Smooth muscle cell (in vitro differentiated cells): ENCODE results near the gene SNX6. TPM values are rescaled to one million over a fixed set of nuclear protein-coding genes. Genes with fewer than 3 reads are reported as not detected.
"Not testable (repeated sequence)": the region's sequence is repeated elsewhere in the genome, so short reads cannot be mapped to it uniquely, and the experiment has no call there.

ENCODE experiments used
- DNase-seq: peaks from one replicate; lab custom pipeline; 2025; ENCODE audit not compliant: unreplicated experiment; lab: John Stamatoyannopoulos, UW
- H2AFZ ChIP-seq: fragments of 200-600 bp; sonication (generic); 2 replicates; pipeline ENCODE4 v1.6.0; 2016; ENCODE audit warnings: antibody characterized with exemption, low read depth, mild to moderate bottlenecking
- H3F3A ChIP-seq: fragments of 200-600 bp; sonication (generic); 2 replicates; pipeline ENCODE4 v1.6.0; 2017; ENCODE audit warnings: antibody characterized with exemption, low read depth
- H3K27ac ChIP-seq: fragments of 200-600 bp; sonication (generic); 2 replicates; pipeline ENCODE4 v1.5.1; 2016; ENCODE audit warnings: low read depth, mild to moderate bottlenecking
- H3K27me3 ChIP-seq: fragments of 200-600 bp; sonication (generic); 2 replicates; pipeline ENCODE4 v1.6.1; 2016; ENCODE audit warnings: low read depth, mild to moderate bottlenecking
- H3K36me3 ChIP-seq: fragments of 200-600 bp; sonication (generic); 2 replicates; pipeline ENCODE4 v1.5.1; 2016; ENCODE audit warnings: low read depth
- H3K4me1 ChIP-seq: fragments of 200-600 bp; sonication (generic); 2 replicates; pipeline ENCODE4 v1.5.1; 2016; ENCODE audit warnings: low read depth
- H3K4me2 ChIP-seq: fragments of 200-600 bp; sonication (generic); 2 replicates; pipeline ENCODE4 v1.6.0; 2016; ENCODE audit warnings: mild to moderate bottlenecking
- H3K4me3 ChIP-seq: fragments of 200-600 bp; sonication (generic); 2 replicates; pipeline ENCODE4 v1.5.1; 2016; ENCODE audit warnings: mild to moderate bottlenecking
- H3K79me2 ChIP-seq: fragments of 200-600 bp; sonication (generic); 2 replicates; pipeline ENCODE4 v1.6.0; 2016; ENCODE audit warnings: low read depth, mild to moderate bottlenecking
- H3K9ac ChIP-seq: fragments of 200-600 bp; sonication (generic); 2 replicates; pipeline ENCODE4 v1.6.0; 2016; ENCODE audit warnings: low read depth
- H3K9me3 ChIP-seq: fragments of 200-600 bp; sonication (generic); replicated peaks from 2 replicates; pipeline ENCODE4 v1.5.1; 2016; ENCODE audit warnings: low read depth
- H4K20me1 ChIP-seq: fragments of 200-600 bp; sonication (generic); 2 replicates; pipeline ENCODE4 v1.6.0; 2016; ENCODE audit warnings: low read depth
- WGBS: methylation state at CpG from one replicate; pipeline ENCODE4 v1.1.7; 2016; ENCODE audit warnings: low lambda C conversion rate; 5-methylcytosine and 5-hydroxymethylcytosine counted together
- polyA plus RNA-seq: library from polyadenylated mRNA; unstranded; fragments of >200 nt; fragmentation: Nextera tagmentation; extraction: Ambion mirVana; gene quantifications from 2 replicates; pipeline ENCODE4 v1.2.1, GENCODE V29; 2016
- total RNA-seq: library from RNA; depleted of rRNA; stranded (reverse); fragments of >200 nt; gene quantifications from 2 replicates; pipeline ENCODE4 v1.2.3, GENCODE V29; 2014
- TF ChIP-seq, protein P1 (sequence below): fragments of 200-600 bp; sonication (generic); IDR thresholded peaks from 2 replicates; pipeline ENCODE4 v1.5.1; 2017; ENCODE audit warnings: borderline replicate concordance, mild to moderate bottlenecking, antibody characterized with exemption; ENCODE audit not compliant: insufficient read depth, poor library complexity, severe bottlenecking

SNX6 gene
- total and polyA plus RNA-seq, 2 experiments from 2014 or later = 55.7 to 192 TPM

DNA sequence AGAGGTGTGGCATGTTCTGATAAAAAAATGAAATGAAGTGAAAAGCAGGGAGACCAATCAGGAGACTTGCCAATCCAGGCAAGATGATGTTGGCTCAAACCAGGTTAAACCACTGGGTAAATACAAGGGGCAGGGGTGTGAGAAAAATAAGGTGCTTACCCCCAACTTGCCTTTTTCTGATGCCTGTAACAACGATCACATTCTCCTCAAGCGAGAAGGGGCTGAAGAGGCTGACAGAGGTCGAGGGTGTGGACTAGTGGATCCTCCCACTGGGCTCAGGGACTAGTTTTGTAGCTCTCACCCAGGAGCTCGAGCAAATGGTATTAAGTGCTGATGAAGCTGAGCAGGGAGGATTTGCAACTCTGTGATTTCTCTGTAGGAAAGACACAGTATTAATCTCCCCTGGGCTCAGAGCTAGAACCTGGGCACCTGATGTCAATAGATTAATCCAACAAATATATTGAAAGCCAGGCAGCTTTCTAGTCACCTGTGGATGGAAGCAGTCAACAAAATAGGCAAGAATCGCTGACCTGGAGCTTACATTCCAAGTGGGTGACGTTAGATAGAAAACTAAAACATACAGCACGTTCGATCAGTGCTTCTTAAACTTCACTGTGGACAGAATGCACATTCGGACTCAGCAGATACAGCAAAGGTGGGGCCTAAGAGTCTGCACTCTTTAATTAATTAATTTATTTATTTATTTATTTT, 75.3 kb downstream of the SNX6 start:
- H3K9ac ChIP-seq = no peak overlapping the region
- no peaks in the 10 kb centered on the region for H3K79me2 ChIP-seq
- no peak overlapping the region for H3K27ac ChIP-seq
- H3K4me3 ChIP-seq = no peak overlapping the region
- no peak overlapping the region for H2AFZ ChIP-seq
- no peak for DNase-seq
- no peaks in the 10 kb centered on the region for H3K36me3 ChIP-seq
- no peaks in the 10 kb centered on the region for H4K20me1 ChIP-seq
- H3K27me3 ChIP-seq = no peaks in the 10 kb centered on the region
- WGBS = 83% methylated on average over 9 of the region's 9 CpGs
- no peaks in the 10 kb centered on the region for H3K4me1 ChIP-seq
- no peaks in the 10 kb centered on the region for H3F3A ChIP-seq
- TF ChIP-seq, protein P1, sequence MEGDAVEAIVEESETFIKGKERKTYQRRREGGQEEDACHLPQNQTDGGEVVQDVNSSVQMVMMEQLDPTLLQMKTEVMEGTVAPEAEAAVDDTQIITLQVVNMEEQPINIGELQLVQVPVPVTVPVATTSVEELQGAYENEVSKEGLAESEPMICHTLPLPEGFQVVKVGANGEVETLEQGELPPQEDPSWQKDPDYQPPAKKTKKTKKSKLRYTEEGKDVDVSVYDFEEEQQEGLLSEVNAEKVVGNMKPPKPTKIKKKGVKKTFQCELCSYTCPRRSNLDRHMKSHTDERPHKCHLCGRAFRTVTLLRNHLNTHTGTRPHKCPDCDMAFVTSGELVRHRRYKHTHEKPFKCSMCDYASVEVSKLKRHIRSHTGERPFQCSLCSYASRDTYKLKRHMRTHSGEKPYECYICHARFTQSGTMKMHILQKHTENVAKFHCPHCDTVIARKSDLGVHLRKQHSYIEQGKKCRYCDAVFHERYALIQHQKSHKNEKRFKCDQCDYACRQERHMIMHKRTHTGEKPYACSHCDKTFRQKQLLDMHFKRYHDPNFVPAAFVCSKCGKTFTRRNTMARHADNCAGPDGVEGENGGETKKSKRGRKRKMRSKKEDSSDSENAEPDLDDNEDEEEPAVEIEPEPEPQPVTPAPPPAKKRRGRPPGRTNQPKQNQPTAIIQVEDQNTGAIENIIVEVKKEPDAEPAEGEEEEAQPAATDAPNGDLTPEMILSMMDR = no peak
- H3K9me3 ChIP-seq = no peaks in the 10 kb centered on the region
- H3K4me2 ChIP-seq = peak overlapping the region; percentile 51

DNA sequence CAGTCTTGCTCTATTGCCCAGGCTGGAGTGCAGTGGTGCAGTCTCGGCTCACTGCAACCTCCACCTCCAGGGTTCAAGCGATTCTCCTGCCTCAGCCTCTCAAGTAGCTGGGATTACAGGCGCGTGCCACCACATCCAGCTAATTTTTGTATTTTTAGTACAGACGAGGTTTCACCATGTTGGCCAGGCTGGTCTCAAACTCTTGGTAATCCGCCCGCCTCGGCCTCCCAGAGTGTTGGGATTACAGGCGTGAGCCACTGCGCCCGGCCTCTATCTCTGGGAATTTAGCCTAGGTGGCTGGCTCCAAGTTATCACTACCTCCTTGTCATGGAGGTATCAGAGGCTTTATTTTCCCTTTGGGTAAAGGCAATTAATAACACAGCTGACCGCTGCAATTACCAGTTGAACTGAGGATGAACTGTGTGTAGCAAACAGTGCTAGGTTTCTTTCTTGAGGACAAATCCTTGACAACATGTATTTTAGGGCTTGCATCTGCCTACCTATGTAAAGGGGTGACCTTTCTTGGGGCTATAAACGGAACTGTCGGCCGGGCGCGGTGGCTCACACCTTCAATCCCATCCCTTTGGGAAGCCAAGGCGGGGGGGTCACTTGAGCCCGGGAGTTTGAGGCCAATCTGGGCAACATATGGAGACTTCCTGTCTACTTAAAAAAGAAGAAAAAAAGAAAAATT, 80.5 kb downstream of the SNX6 start:
- H3K36me3 ChIP-seq, H3K9ac ChIP-seq, H3K79me2 ChIP-seq, H3K4me3 ChIP-seq, DNase-seq, H3K9me3 ChIP-seq, H3K4me1 ChIP-seq, H3K27ac ChIP-seq, H3K27me3 ChIP-seq, H3K4me2 ChIP-seq, H3F3A ChIP-seq, H4K20me1 ChIP-seq, H2AFZ ChIP-seq: not testable (repeated sequence)
- 91% methylated on average over 19 of the region's 19 CpGs for WGBS

DNA sequence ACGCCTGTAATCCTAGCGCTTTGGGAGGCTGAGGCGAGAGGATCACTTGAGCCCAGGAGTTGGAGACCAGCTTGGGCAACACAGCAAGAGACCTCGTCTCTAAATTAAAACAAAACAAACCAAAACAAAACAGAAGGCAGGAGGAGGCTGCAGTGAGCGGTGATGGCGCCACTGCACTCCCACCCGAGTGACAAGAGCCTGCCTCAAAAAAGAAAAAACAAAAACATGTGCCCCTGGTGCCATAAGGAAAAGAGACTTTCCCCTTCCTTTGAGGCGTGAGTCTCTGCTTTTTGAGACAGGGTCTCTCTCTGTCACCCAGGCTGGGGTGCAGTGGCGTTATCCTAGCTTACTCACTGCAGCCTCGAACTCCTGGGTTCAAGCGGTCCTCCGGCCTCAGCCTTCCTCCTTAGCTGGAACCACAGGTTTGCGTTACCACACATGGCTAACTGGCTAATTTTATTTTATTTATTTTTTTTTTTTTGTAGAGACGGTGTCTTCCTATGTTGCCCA, 81.4 kb downstream of the SNX6 start:
- no peak for DNase-seq
- Histone ChIP-seq H3K27ac (no peak overlapping the region), H2AFZ (no peak overlapping the region)

DNA sequence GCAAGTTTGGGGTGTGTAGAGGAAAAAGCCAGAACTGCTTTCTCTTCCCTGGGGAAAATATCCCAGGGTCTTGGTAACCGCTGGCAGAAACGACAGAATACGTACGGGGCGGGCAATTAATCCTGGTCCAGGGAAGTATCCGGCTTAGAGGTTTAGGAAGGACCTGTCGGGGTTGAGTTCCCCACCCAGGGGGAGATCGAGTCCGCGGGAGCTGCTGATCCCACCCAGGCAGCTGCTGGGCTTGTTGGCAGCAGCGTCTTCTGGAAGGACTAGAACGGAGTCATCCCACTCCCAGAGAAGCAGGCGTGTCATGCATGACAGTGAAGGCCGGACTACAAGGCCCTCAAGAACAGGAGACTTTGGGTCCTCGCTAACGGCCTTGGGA, 82.8 kb downstream of the SNX6 start:
- H3K4me2 ChIP-seq, H3F3A ChIP-seq, DNase-seq, H4K20me1 ChIP-seq, H3K79me2 ChIP-seq, H3K9me3 ChIP-seq, H3K4me3 ChIP-seq, H3K27ac ChIP-seq, H3K9ac ChIP-seq, H3K4me1 ChIP-seq, H2AFZ ChIP-seq, H3K27me3 ChIP-seq, H3K36me3 ChIP-seq: not testable (repeated sequence)
- WGBS = no CpG with 5 or more reads among the region's 16 CpGs

More for the DNA sequence above, 81.4 kb downstream of the SNX6 start:
- H3K79me2 ChIP-seq = no peaks in the 10 kb centered on the region
- TF ChIP-seq, protein P1 = no peak
- H3K4me1 ChIP-seq = no peaks in the 10 kb centered on the region
- H3K9me3 ChIP-seq = no peaks in the 10 kb centered on the region
- H3K36me3 ChIP-seq = no peaks in the 10 kb centered on the region
- H4K20me1 ChIP-seq = no peaks in the 10 kb centered on the region
- 93% methylated on average over 14 of the region's 14 CpGs for WGBS
- no peak overlapping the region for H3K4me2 ChIP-seq
- H3K27me3 ChIP-seq = no peaks in the 10 kb centered on the region
- H3K4me3 ChIP-seq = no peak overlapping the region
- peaks cover 5% of the 10 kb centered on the region for H3F3A ChIP-seq
- no peak overlapping the region for H3K9ac ChIP-seq

DNA sequence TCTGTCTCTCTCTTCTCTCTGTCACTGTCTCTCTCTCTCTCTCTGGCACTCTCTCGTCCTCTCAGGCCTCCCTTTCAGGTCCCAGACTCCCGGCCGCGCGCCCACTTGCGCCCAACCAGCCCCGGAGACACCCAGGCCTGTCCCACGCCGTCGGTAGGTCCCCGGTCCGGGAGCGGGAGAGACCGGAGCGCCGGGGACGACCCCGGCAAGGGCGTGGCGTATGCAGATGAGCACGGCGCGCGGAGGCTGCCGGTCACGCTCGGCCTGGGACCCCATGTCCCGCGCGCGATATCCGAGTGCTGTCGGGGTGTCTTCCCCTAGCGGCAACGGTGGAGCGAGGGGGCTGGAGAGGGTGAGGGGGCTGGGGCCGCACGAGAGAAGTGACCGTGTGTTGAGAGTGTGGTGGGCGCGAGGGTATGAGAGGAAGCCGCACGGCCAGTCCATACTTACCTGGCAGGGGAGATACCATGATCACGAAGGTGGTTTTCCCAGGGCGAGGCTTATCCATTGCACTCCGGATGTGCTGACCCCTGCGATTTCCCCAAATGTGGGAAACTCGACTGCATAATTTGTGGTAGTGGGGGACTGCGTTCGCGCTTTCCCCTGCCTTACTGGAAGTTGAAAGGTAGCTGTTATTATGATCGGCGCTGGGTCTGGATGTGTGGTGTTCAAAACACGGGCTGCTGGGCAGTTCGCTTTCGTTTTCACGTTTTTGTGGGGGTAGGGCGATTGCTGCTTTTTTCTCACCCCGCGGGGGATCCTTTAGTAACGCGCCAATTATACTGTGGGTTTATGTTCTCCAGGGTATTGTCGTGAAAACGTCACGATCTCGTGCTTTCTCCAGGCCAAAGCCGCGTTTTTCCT, 83.4 kb downstream of the SNX6 start:
- not testable (repeated sequence) for H3F3A ChIP-seq, H3K27ac ChIP-seq, H3K27me3 ChIP-seq, H3K9ac ChIP-seq, H2AFZ ChIP-seq, H3K4me1 ChIP-seq, H3K36me3 ChIP-seq, H3K4me2 ChIP-seq, H3K79me2 ChIP-seq, H3K4me3 ChIP-seq, H4K20me1 ChIP-seq, DNase-seq, H3K9me3 ChIP-seq
- WGBS = no CpG with 5 or more reads among the region's 68 CpGs

DNA sequence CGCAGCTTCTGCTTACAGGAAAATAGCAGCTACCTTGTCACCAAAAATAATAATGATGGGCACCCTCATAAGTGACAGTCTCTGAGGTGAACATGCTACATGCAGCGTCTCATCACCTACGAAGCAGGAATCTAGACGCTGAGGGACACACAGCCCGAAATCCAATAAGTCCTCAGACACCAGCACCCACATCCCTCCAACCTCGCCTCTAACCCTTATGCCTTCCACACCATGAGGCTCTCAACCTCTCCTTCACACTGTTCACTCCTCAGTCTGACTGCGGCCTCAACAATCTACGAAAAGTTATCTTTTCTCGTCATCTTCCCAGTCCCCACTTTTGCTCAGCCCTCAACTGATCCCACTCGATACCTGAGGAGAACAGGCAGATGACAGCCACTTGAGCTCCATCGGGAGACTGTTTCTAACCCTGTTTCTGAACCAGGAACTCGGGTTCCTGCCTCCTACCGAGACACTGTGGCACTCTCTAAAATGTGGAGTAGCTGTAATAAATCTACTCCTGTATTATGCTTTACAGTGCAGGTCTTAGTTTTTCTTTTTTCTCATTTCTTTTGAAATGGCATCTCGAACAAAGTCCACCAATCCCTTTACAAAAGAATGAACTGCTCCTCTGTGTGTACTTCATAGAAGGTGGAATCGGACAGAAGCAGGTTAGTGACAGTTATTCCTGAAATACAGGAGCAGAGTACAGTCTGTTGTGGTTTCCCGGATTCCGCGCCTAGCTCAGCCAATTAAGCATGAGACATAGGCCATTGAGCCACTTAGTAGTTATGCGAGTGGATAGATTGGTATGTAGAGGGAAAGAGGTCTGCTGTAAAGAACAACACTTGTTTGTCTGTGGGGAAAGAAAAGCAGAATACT, 89.5 kb downstream of the SNX6 start:
- H3K79me2 ChIP-seq = peaks cover 29% of the 10 kb centered on the region
- H4K20me1 ChIP-seq = peaks cover 11% of the 10 kb centered on the region
- H3K9ac ChIP-seq = peak overlapping the region; percentile 96
- not testable (repeated sequence) for H3F3A ChIP-seq, H3K36me3 ChIP-seq, H3K9me3 ChIP-seq, H3K27me3 ChIP-seq, DNase-seq
- H3K4me1 ChIP-seq = peaks cover 14% of the 10 kb centered on the region
- WGBS = 82% methylated on average over 14 of the region's 19 CpGs
- H2AFZ ChIP-seq = peak overlapping the region; percentile 63
- peak overlapping the region; percentile 87 for H3K27ac ChIP-seq
- H3K4me2 ChIP-seq = peak overlapping the region; percentile 87
- H3K4me3 ChIP-seq = peak overlapping the region; percentile 83
